CD4-positive, alpha-beta T cell treated with Interleukin-21 for 1 hour (primary cell): Measurements from ENCODE around the gene ERFE.

Experiments used
- DNase-seq: peaks from one replicate; pipeline ENCODE4 v3.0.0-alpha.2; 2020

The ERFE gene

DNA sequence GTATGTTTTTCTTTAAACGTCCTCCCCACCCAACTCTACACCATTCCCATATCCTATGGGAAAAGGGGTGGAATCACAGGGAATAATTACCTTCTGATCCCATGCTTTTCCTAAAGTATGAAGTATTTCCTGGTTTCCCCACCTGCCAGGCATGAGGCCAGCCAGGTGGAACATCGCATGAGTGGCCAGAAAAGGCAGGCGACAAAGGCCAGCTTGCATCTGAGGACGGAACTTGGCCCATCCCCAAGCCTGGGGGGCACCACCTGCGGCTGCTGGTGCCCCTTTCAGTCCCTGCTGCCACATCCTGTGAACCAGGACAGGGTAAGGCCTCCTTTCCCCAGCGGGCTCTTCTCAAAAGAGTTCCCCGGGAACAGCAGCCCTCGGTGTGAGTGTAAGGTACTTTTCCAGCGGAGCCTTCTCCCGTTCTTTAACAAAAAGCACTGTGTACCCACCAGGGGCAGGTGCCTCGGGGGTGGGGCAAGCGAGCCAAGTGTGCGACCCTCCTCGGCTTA, 1.2 kb upstream of the ERFE start:
- no peak for DNase-seq

- no peak for DNase-seq
These were observed 707 bp upstream of the ERFE start for GRCh38 chr2:238158018-238158508.

DNA sequence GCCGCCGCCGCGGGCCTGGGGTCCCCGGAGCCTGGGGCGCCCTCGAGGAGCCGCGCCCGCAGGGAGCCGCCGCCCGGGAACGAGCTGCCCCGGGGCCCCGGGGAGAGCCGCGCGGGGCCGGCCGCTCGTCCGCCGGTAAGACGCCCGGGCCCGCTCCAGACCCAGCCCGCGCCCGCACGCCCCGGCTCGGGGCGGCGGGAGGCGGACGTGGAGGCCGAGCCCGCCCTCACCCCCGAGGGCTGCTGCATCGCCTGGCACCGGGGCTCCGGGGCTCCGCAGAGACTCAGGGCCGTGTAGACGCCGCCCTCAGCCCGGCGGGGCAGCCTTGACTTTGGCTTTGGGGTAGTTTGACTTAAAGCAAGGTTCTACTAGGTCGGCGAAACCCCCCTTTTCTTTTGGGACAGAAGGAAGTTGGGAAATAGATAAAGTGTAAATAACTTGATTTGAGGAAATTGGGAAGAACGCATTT, 335 bp downstream of the ERFE start:
- no peak for DNase-seq

GRCh38 chr2:238159661-238160205, 963 bp downstream of the ERFE start:
- no peak for DNase-seq

DNA sequence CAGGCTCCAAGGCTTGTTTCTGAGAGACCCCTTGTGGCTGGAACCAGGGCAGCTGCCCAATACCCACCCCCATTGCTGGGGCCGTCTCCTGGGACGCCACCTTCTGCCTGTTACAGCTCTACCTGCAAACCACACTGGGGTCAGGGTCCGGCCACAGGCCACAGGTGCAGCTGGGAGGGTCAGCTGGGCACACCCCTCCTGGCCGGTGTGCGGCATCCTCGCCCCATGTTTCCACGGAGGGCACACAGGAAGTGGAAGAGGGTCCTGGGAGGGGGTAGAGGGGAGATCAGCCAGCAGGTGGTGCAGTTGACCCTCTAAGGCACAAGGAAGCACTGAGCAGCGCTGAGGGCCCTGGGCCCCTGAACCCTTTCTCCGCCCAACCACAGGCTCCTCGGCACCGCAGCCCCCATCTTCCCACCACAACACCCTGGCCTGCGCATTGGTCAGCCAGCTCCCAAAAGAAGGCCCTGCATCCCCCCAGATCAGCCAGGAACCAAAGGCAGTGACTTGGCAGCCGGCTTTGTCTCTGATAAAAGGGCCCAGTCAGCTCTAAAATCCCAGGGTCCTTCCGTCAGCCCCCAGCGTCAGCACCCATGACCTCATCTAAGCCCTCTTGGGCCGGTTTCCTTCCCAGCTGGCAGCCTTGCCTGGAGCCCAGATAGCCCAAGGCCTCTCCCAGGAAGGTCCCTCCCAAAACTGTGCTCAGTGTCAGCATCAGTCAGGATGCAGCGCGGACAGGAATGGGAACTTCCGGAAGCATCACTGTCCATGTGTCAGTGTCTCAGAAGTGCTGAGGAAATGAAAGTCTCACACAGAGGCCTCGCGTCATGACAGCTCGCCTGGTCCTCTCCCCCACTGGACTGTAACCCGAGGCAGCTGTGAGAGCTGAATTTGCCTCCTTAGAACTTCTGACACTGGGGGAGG, 1.7 kb downstream of the ERFE start:
- no peak for DNase-seq

GRCh38 chr2:238161291-238162051, 2.7 kb downstream of the ERFE start:
- DNase-seq, result no peak

GRCh38 chr2:238162251-238162845, 3.6 kb downstream of the ERFE start:
- no peak for DNase-seq

- no peak for DNase-seq
These were observed 4.2 kb downstream of the ERFE start for GRCh38 chr2:238162846-238163441.

DNA sequence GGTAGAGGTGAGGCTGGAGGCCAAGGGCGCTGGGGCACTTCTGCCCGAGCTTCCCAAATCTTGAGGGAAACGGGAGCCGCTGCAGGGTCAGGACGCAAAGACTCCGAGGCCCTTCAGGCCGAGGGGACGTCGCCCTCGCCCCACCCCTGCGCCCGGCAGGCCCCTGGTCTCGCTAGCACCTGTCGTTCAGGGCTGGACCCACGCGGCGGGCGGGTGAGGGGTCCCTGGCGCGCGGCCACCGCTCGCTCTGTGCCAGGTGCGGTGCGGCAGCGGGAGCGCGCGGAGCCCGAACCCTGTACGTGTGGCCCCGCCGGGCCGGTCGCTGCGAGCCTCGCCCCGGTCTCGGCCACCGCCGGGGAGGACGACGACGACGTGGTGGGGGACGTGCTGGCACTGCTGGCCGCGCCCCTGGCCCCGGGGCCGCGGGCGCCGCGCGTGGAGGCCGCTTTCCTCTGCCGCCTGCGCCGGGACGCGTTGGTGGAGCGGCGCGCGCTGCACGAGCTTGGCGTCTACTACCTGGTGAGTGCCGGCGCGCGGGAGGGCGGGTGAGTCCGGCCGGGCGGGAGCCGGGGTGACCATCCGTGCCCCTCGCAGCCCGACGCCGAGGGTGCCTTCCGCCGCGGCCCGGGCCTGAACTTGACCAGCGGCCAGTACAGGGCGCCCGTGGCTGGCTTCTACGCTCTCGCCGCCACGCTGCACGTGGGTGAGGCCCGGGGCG, 4.9 kb downstream of the ERFE start:
- no peak for DNase-seq

- DNase-seq, result no peak
These were observed 6.1 kb downstream of the ERFE start for GRCh38 chr2:238164906-238165287.

GRCh38 chr2:238165288-238165921, 6.6 kb downstream of the ERFE start:
- no peak for DNase-seq

- DNase-seq, result no peak
These were observed 7.9 kb downstream of the ERFE start for GRCh38 chr2:238166391-238167343.

GRCh38 chr2:238167344-238167715, 8.6 kb downstream of the ERFE start:
- DNase-seq, result no peak

DNA sequence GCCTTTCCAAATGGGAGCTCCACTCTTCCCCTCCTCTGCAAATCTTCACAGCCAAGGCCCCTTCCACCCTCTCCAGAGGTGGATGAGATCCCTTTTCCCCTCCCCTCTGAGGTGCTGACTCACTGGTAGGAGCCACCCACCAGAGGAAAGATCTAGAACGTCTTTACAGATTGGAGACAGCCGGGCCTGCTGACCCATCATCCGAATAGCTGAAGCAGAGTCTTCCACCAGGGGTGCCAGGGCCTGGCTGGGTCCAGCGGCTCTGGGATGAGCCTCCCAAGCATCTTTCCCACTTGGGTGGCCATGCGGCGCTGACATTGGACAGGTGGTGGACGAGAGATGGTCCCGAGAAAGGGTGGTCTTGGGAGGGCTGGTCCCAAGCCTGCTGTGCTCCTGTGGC, 9.0 kb downstream of the ERFE start:
- no peak for DNase-seq

DNA sequence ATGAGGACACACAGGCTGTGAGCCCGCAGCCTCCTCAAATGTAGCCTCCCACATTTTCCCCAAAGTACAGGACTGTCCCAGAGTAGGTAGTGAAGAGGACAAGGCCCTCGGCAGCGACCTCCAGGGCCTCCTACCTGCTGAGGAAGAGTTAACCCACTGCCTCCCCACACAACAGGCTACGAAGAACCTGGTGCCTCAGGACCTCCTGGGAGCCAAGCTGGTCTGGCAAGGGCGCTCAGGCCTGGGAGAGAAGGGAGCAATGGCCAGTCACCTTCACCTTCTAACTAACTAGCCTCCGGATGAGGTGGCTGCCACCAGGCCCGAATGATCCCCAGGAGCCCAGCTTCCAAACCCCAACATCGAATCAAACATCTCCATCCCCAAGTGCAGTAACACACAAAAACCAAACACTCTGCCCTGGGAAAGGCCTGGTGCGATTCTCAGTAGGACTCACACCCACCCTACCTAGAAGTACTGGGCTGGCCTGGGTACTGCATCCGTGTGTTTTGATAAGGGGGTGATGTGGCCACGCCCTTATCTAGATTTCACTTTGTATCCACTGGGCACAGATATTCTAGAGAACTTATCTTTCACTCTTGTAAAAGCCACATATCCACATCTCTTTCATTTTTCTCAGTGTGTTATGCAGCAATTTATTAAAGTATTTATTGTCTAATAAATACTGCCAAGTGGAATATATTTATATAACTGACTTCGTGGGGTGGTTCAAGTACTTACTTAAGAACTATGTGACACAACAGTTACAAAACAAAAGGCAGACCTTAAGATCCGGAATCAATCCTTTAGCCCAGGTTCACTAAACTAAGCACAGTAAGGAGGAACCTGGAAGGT, 9.7 kb downstream of the ERFE start:
- no peak for DNase-seq

- DNase-seq, result no peak
These were observed 10.4 kb downstream of the ERFE start for GRCh38 chr2:238169048-238169707.

DNA sequence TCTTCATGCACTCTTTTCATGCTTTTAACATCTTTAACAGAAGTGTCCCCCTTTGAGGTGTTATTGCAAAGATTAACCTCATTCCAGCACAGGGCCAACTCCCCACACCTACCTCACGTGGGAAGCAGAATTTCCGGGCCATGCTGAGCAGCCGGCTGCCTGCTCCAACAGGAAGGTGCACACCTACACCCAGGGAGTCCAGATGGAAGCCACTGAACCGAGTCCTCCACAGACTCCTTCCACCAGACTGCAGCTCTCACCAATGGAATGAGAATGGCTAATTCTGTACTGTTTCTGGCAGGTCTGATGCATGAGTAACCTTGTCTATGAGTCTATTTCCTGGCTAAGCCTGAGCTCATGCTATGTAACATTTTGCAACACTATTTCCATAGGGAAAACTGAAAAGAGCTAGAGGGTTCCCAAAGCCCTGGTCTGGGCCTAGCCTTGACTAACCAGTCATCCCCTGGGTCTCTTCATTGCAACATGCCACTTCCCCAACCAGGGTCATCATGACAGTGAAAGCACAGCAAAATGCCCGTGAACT, 11.0 kb downstream of the ERFE start:
- no peak for DNase-seq

- DNase-seq, result no peak
These were observed 11.8 kb downstream of the ERFE start for GRCh38 chr2:238170386-238171071.
